WTC11 (cell line): ENCODE measurements around the gene ACHE. TPM values are rescaled to one million over a fixed set of nuclear protein-coding genes. Genes with fewer than 3 reads are reported as not detected.

ENCODE experiments used
- ATAC-seq: fragments of 200-7000 bp; cut with Tn5 transposase; 2 replicates; pipeline ENCODE4 v1.10.0; 2021; ENCODE audit warnings: mild to moderate bottlenecking, moderate library complexity
- CTCF ChIA-PET: fragments of 300-600 bp; sonication (Branson Sonifier 250); formaldehyde crosslinking; loops from one replicate; lab custom pipeline; 2021; ENCODE audit warnings: antibody characterized with exemption; lab: Charles Lee
- POLR2A ChIA-PET: fragments of 350-600 bp; sonication (Branson Sonifier 250); formaldehyde crosslinking; loops from one replicate; lab custom pipeline; 2021; ENCODE audit warnings: antibody characterized with exemption; lab: Charles Lee
- DNase-seq: peaks from one replicate; pipeline ENCODE4 v3.0.0; 2021; ENCODE audit warnings: low spot score
- H3K27ac Mint-ChIP-seq: 2 replicates; pipeline ENCODE4 v1.8.0; 2021; ENCODE audit warnings: mixed read lengths
- H3K27me3 Mint-ChIP-seq: 2 replicates; pipeline ENCODE4 v1.8.0; 2021; ENCODE audit warnings: low read depth, mild to moderate bottlenecking, moderate library complexity, mixed read lengths
- H3K36me3 Mint-ChIP-seq: 2 replicates; pipeline ENCODE4 v1.8.0; 2021; ENCODE audit warnings: mixed read lengths
- H3K4me1 Mint-ChIP-seq: 2 replicates; pipeline ENCODE4 v1.8.0; 2022; ENCODE audit warnings: mixed read lengths
- H3K4me3 Mint-ChIP-seq: 2 replicates; pipeline ENCODE4 v1.8.0; 2021; ENCODE audit warnings: mild to moderate bottlenecking, moderate library complexity, mixed read lengths
- H3K9me3 Mint-ChIP-seq: 2 replicates; pipeline ENCODE4 v1.8.0; 2021; ENCODE audit warnings: mixed read lengths
- AR ChIP-seq: fragments of 250-450 bp; sonication (Bioruptor Pico); IDR thresholded peaks from 2 replicates; pipeline ENCODE4 v1.9.0; 2021; ENCODE audit warnings: mild to moderate bottlenecking
- ATF3 ChIP-seq: sonication (generic); formaldehyde crosslinking; conservative IDR thresholded peaks from 2 replicates; pipeline ENCODE4 v1.8.1; 2022; ENCODE audit warnings: mild to moderate bottlenecking, missing genetic modification reagents
- CREM ChIP-seq: sonication (generic); formaldehyde crosslinking; IDR thresholded peaks from 2 replicates; pipeline ENCODE4 v1.8.1; 2022; ENCODE audit warnings: mild to moderate bottlenecking, missing genetic modification reagents, moderate library complexity
- ESRRA ChIP-seq: sonication (generic); formaldehyde crosslinking; IDR thresholded peaks from 2 replicates; pipeline ENCODE4 v1.8.1; 2022; ENCODE audit warnings: mild to moderate bottlenecking, missing genetic modification reagents, borderline replicate concordance
- FOXJ3 ChIP-seq: sonication (generic); formaldehyde crosslinking; IDR thresholded peaks from 2 replicates; pipeline ENCODE4 v1.9.0; 2021; ENCODE audit warnings: missing genetic modification reagents, mild to moderate bottlenecking, borderline replicate concordance
- GABPB1 ChIP-seq: sonication (generic); formaldehyde crosslinking; IDR thresholded peaks from 2 replicates; pipeline ENCODE4 v1.8.1; 2023; ENCODE audit warnings: mild to moderate bottlenecking, missing genetic modification reagents
- GTF2I ChIP-seq: fragments of 250-450 bp; sonication (Bioruptor Pico); conservative IDR thresholded peaks from 2 replicates; pipeline ENCODE4 v1.4.0; 2021; ENCODE audit warnings: mild to moderate bottlenecking
- JAZF1 ChIP-seq: fragments of 250-450 bp; sonication (Bioruptor Pico); IDR thresholded peaks from 2 replicates; pipeline ENCODE4 v1.9.0; 2021; ENCODE audit warnings: moderate library complexity, mild to moderate bottlenecking, inconsistent platforms
- KAT7 ChIP-seq: sonication (generic); formaldehyde crosslinking; IDR thresholded peaks from 2 replicates; pipeline ENCODE4 v1.8.1; 2023; ENCODE audit warnings: missing genetic modification reagents, mild to moderate bottlenecking, borderline replicate concordance
- MXD4 ChIP-seq: fragments of 250-450 bp; sonication (Bioruptor Pico); IDR thresholded peaks from 2 replicates; pipeline ENCODE4 v1.8.0; 2021; ENCODE audit warnings: mild to moderate bottlenecking, moderate library complexity, borderline replicate concordance
- NFATC4 ChIP-seq: fragments of 250-450 bp; sonication (Bioruptor Pico); IDR thresholded peaks from 2 replicates; pipeline ENCODE4 v1.9.0; 2021; ENCODE audit warnings: mild to moderate bottlenecking
- NR1H2 ChIP-seq: sonication (generic); formaldehyde crosslinking; IDR thresholded peaks from 2 replicates; pipeline ENCODE4 v1.9.0; 2021; ENCODE audit warnings: mild to moderate bottlenecking, moderate library complexity, missing genetic modification reagents
- RORB ChIP-seq: fragments of 250-450 bp; sonication (Bioruptor Pico); IDR thresholded peaks from 2 replicates; pipeline ENCODE4 v1.9.0; 2021; ENCODE audit warnings: mild to moderate bottlenecking
- SMAD4 ChIP-seq: sonication (generic); formaldehyde crosslinking; IDR thresholded peaks from 2 replicates; pipeline ENCODE4 v1.8.0; 2022; ENCODE audit warnings: mild to moderate bottlenecking, missing genetic modification reagents
- ZBTB43 ChIP-seq: sonication (generic); formaldehyde crosslinking; IDR thresholded peaks from 2 replicates; pipeline ENCODE4 v1.8.1; 2023; ENCODE audit warnings: mild to moderate bottlenecking, missing genetic modification reagents
- ZNF121 ChIP-seq: sonication (generic); formaldehyde crosslinking; IDR thresholded peaks from 2 replicates; pipeline ENCODE4 v1.8.0; 2023; ENCODE audit warnings: missing genetic modification reagents
- ZNF512 ChIP-seq: sonication (generic); formaldehyde crosslinking; IDR thresholded peaks from 2 replicates; pipeline ENCODE4 v1.8.1; 2022; ENCODE audit warnings: missing genetic modification reagents, borderline replicate concordance
- total RNA-seq: library from RNA; stranded (reverse); gene quantifications from 3 replicates; pipeline ENCODE4 v1.2.3, GENCODE V29; 2021
- TF ChIP-seq, protein P1 (sequence below): sonication (generic); formaldehyde crosslinking; IDR thresholded peaks from 2 replicates; pipeline ENCODE4 v1.8.0; 2023; ENCODE audit warnings: missing genetic modification reagents, mild to moderate bottlenecking, borderline replicate concordance
- TF ChIP-seq, protein P2 (sequence below): sonication (generic); formaldehyde crosslinking; IDR thresholded peaks from 2 replicates; pipeline ENCODE4 v1.8.1; 2023; ENCODE audit warnings: mild to moderate bottlenecking, missing genetic modification reagents, borderline replicate concordance
- TF ChIP-seq, protein P3 (sequence below): sonication (generic); formaldehyde crosslinking; IDR thresholded peaks from 2 replicates; pipeline ENCODE4 v1.8.1; 2023; ENCODE audit warnings: mild to moderate bottlenecking, missing genetic modification reagents, moderate library complexity

ACHE gene
- total RNA-seq, 1 experiment from 2014 or later: 7.7 TPM

GRCh38 chr7:100867040-100867775 is 28.5 kb downstream of the ACHE start, which contains the start of gene TRIP6:
TRIP6 (plus strand) TSS chr7:100867387; CDS start chr7:100867498, 111 bp downstream.
- peak; percentile 51 for ATAC-seq
- H3K4me3 Mint-ChIP-seq: peak within 1 kb of the TSS; percentile 92
- DNase-seq: peak; percentile 91
- H3K27me3 Mint-ChIP-seq: no peaks in the 10 kb centered on the region
- no peaks in the 10 kb centered on the region for H3K9me3 Mint-ChIP-seq
- peak within 1 kb of the TSS; percentile 95 for H3K27ac Mint-ChIP-seq
- H3K36me3 Mint-ChIP-seq: peaks cover 31% of the 10 kb centered on the region
- ChIA-PET POLR2A (interaction anchor here (0.5 to 2.1 kb wide), 6 partner anchors 8 to 40 kb away, joined by 3 to 7 read pairs (median 4); partner anchors contain the start of genes EPHB4, SLC12A9, SRRT and UFSP1), CTCF (interaction anchor here (0.5 to 1.0 kb wide), 6 partner anchors 15 to 192 kb away, joined by 3 to 4 read pairs (median 3); partner anchors contain the start of genes MUC3A, POP7, SLC12A9 and UFSP1)
- H3K4me1 Mint-ChIP-seq: peaks cover 8% of the 10 kb centered on the region
- TF ChIP-seq ZNF512 (CRISPR knock-in tag): 0 out of 2 replicates have a peak, but pooled peaks have one; percentile 53
- TF ChIP-seq, protein P1, sequence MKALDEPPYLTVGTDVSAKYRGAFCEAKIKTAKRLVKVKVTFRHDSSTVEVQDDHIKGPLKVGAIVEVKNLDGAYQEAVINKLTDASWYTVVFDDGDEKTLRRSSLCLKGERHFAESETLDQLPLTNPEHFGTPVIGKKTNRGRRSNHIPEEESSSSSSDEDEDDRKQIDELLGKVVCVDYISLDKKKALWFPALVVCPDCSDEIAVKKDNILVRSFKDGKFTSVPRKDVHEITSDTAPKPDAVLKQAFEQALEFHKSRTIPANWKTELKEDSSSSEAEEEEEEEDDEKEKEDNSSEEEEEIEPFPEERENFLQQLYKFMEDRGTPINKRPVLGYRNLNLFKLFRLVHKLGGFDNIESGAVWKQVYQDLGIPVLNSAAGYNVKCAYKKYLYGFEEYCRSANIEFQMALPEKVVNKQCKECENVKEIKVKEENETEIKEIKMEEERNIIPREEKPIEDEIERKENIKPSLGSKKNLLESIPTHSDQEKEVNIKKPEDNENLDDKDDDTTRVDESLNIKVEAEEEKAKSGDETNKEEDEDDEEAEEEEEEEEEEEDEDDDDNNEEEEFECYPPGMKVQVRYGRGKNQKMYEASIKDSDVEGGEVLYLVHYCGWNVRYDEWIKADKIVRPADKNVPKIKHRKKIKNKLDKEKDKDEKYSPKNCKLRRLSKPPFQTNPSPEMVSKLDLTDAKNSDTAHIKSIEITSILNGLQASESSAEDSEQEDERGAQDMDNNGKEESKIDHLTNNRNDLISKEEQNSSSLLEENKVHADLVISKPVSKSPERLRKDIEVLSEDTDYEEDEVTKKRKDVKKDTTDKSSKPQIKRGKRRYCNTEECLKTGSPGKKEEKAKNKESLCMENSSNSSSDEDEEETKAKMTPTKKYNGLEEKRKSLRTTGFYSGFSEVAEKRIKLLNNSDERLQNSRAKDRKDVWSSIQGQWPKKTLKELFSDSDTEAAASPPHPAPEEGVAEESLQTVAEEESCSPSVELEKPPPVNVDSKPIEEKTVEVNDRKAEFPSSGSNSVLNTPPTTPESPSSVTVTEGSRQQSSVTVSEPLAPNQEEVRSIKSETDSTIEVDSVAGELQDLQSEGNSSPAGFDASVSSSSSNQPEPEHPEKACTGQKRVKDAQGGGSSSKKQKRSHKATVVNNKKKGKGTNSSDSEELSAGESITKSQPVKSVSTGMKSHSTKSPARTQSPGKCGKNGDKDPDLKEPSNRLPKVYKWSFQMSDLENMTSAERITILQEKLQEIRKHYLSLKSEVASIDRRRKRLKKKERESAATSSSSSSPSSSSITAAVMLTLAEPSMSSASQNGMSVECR (CRISPR knock-in tag): peak; percentile 41; the same call in 1 of the 2 replicates
- no peak for TF ChIP-seq SMAD4 (CRISPR knock-in tag)
- TF ChIP-seq, protein P2, sequence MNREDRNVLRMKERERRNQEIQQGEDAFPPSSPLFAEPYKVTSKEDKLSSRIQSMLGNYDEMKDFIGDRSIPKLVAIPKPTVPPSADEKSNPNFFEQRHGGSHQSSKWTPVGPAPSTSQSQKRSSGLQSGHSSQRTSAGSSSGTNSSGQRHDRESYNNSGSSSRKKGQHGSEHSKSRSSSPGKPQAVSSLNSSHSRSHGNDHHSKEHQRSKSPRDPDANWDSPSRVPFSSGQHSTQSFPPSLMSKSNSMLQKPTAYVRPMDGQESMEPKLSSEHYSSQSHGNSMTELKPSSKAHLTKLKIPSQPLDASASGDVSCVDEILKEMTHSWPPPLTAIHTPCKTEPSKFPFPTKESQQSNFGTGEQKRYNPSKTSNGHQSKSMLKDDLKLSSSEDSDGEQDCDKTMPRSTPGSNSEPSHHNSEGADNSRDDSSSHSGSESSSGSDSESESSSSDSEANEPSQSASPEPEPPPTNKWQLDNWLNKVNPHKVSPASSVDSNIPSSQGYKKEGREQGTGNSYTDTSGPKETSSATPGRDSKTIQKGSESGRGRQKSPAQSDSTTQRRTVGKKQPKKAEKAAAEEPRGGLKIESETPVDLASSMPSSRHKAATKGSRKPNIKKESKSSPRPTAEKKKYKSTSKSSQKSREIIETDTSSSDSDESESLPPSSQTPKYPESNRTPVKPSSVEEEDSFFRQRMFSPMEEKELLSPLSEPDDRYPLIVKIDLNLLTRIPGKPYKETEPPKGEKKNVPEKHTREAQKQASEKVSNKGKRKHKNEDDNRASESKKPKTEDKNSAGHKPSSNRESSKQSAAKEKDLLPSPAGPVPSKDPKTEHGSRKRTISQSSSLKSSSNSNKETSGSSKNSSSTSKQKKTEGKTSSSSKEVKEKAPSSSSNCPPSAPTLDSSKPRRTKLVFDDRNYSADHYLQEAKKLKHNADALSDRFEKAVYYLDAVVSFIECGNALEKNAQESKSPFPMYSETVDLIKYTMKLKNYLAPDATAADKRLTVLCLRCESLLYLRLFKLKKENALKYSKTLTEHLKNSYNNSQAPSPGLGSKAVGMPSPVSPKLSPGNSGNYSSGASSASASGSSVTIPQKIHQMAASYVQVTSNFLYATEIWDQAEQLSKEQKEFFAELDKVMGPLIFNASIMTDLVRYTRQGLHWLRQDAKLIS (CRISPR knock-in tag): no peak
- TF ChIP-seq GTF2I: no peak
- no peak for TF ChIP-seq RORB (CRISPR knock-in tag)
- no peak for TF ChIP-seq NR1H2 (CRISPR knock-in tag)
- TF ChIP-seq ZBTB43 (CRISPR knock-in tag): peak; percentile 79; the same call in 1 of the 2 replicates
- TF ChIP-seq KAT7 (CRISPR knock-in tag): no peak
- no peak for TF ChIP-seq ESRRA (CRISPR knock-in tag)
- TF ChIP-seq JAZF1 (CRISPR knock-in tag): no peak
- TF ChIP-seq CREM (CRISPR knock-in tag): peak; percentile 77; the same call in 1 of the 2 replicates
- no peak for TF ChIP-seq GABPB1
- TF ChIP-seq AR (CRISPR knock-in tag): no peak
- no peak; the same call in 1 of the 2 replicates for TF ChIP-seq ATF3 (CRISPR knock-in tag)
- no peak for TF ChIP-seq MXD4 (CRISPR knock-in tag)
- TF ChIP-seq, protein P3, sequence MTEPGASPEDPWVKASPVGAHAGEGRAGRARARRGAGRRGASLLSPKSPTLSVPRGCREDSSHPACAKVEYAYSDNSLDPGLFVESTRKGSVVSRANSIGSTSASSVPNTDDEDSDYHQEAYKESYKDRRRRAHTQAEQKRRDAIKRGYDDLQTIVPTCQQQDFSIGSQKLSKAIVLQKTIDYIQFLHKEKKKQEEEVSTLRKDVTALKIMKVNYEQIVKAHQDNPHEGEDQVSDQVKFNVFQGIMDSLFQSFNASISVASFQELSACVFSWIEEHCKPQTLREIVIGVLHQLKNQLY (CRISPR knock-in tag): no peak
- TF ChIP-seq FOXJ3 (CRISPR knock-in tag): no peak
- TF ChIP-seq NFATC4 (CRISPR knock-in tag): no peak
- no peak for TF ChIP-seq ZNF121
